ENCODE data around the gene TAC3.

Gene TAC3

DNA sequence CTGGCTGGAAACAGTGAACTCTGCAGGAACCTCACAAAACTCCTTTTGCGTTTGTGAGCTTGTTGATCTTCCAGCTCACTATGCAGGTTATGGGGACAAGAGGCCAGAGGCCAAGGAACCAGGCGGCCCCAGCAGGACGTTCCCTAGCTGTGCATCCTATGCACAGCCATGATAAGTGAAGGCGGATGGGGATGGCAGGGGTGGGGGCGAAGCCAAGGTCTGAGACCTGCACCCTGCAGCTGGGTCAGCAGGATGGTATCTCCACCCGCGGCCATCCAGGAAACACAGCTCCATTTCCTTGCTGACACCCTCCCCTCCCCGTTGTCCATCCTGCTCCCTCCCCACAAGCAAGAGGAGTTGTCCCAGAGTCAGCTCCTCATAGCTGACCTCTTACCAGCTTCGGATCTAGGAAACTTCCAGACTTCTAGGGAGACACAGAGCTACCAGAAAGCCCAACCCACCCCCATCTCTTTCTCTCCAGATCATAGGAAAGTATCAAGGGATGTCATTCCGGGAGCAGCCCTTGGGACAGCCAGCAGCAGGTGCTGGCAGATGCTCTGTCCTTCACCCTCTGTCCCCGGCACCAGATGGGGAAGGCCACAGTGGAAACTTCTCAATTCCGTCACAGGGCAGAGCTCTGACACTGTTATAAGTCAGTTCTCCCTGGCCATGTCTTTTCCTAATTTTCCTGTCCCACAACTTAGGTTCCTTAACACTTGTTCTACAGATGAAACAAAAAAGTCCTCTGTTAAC lies 19.4 kb downstream of the TAC3 start:
- Histone ChIP-seq H3K36me3 (ENCODE audit: control insufficient read depth, insufficient read depth, low read length) (no peaks in the 10 kb centered on the region), H3K27me3 (ENCODE audit: control insufficient read depth, insufficient read depth, low read length) (no peaks in the 10 kb centered on the region), H3K27ac (ENCODE audit: low read depth, low read length) (no peak overlapping the region), H3K4me3 (ENCODE audit: low read length) (no peak overlapping the region), H3K4me1 (ENCODE audit: control insufficient read depth, insufficient read depth, low read length) (no peaks in the 10 kb centered on the region), H3K9ac (ENCODE audit: low read length) (no peak overlapping the region)

DNA sequence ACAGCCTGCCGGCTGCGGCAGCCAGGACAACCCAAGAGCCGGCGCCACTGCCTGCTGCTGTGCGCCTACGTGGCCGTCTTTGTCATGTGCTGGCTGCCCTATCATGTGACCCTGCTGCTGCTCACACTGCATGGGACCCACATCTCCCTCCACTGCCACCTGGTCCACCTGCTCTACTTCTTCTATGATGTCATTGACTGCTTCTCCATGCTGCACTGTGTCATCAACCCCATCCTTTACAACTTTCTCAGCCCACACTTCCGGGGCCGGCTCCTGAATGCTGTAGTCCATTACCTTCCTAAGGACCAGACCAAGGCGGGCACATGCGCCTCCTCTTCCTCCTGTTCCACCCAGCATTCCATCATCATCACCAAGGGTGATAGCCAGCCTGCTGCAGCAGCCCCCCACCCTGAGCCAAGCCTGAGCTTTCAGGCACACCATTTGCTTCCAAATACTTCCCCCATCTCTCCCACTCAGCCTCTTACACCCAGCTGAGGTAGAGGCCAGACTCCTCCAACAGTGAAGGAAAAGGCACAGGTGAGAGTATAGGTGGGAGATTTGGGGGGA lies 20.3 kb downstream of the TAC3 start:
- Histone ChIP-seq H3K4me3 (ENCODE audit: low read length) (no peak overlapping the region), H3K4me1 (ENCODE audit: control insufficient read depth, insufficient read depth, low read length) (no peaks in the 10 kb centered on the region), H3K9ac (ENCODE audit: low read length) (no peak overlapping the region), H3K27me3 (ENCODE audit: control insufficient read depth, insufficient read depth, low read length) (no peaks in the 10 kb centered on the region), H3K36me3 (ENCODE audit: control insufficient read depth, insufficient read depth, low read length) (no peaks in the 10 kb centered on the region), H3K27ac (ENCODE audit: low read depth, low read length) (no peak overlapping the region)

GRCh38 chr12:56995201-56995929 lies 21.0 kb downstream of the TAC3 start:
- H3K4me3 ChIP-seq (ENCODE audit: low read length): no peak overlapping the region
- H3K4me1 ChIP-seq (ENCODE audit: control insufficient read depth, insufficient read depth, low read length): no peaks in the 10 kb centered on the region
- no peak overlapping the region for H3K9ac ChIP-seq (ENCODE audit: low read length)
- no peaks in the 10 kb centered on the region for H3K27me3 ChIP-seq (ENCODE audit: control insufficient read depth, insufficient read depth, low read length)
- no peak overlapping the region for H3K27ac ChIP-seq (ENCODE audit: low read depth, low read length)
- no peaks in the 10 kb centered on the region for H3K36me3 ChIP-seq (ENCODE audit: control insufficient read depth, insufficient read depth, low read length)

DNA sequence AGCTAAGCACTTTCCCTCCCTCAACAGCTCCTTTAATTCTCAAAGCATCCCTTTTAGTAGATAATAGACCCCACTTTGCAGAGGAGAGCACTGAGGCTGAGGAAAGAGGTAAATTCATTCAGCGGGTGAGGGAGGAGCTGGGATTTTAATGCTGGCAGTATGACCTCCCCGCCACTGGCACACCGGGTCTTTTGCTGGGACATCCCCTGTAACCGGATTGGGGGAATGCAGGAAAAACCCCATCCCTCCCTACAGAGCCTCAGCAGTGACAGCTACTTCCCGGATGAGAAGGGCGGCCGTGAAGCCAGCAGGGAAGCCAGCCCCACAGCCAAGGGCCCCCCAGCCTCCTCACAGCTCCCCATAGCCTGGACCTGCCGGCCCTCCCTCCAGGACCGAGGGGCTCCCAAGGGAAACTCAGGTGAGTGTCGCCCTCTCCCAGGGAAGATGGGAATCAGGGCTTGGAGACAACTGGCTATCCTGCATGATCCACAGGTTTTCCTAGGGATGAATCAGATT lies 22.0 kb downstream of the TAC3 start:
- no peaks in the 10 kb centered on the region for H3K4me1 ChIP-seq (ENCODE audit: control insufficient read depth, insufficient read depth, low read length)

DNA sequence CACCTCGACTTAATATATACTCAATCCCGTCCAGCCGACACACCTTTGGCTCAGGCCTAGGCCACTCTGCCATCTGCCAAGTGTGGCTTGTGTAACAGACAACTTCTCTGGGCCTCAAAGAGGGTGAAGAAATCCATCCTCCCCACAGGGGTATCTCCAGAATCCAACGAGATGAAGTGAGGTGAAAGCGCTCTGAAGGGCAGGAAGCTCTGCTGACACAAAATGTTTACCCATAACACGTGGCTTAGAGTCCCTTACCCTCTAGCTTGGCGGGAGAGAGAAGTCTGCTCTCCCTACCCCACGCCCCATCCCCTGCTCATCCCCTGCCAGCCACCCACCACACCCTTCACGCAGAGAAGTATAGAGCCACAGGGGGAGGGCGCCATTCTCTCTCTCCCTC lies 23.0 kb downstream of the TAC3 start:
- no peaks in the 10 kb centered on the region for H3K36me3 ChIP-seq (ENCODE audit: control insufficient read depth, insufficient read depth, low read length)
- H3K27ac ChIP-seq (ENCODE audit: low read depth, low read length): no peak overlapping the region
- H3K4me3 ChIP-seq (ENCODE audit: low read length): no peak overlapping the region
- H3K9ac ChIP-seq (ENCODE audit: low read length): no peak overlapping the region
- no peaks in the 10 kb centered on the region for H3K27me3 ChIP-seq (ENCODE audit: control insufficient read depth, insufficient read depth, low read length)
- no peaks in the 10 kb centered on the region for H3K4me1 ChIP-seq (ENCODE audit: control insufficient read depth, insufficient read depth, low read length)

More for the DNA sequence above, 22.0 kb downstream of the TAC3 start:
- Histone ChIP-seq H3K4me3 (ENCODE audit: low read length) (no peak overlapping the region), H3K9ac (ENCODE audit: low read length) (no peak overlapping the region), H3K27ac (ENCODE audit: low read depth, low read length) (no peak overlapping the region), H3K27me3 (ENCODE audit: control insufficient read depth, insufficient read depth, low read length) (no peaks in the 10 kb centered on the region), H3K36me3 (ENCODE audit: control insufficient read depth, insufficient read depth, low read length) (no peaks in the 10 kb centered on the region)

- Histone ChIP-seq H3K27ac (ENCODE audit: low read depth, low read length) (no peak overlapping the region), H3K4me3 (ENCODE audit: low read length) (no peak overlapping the region), H3K36me3 (ENCODE audit: control insufficient read depth, insufficient read depth, low read length) (no peaks in the 10 kb centered on the region), H3K27me3 (ENCODE audit: control insufficient read depth, insufficient read depth, low read length) (no peaks in the 10 kb centered on the region), H3K9ac (ENCODE audit: low read length) (no peak overlapping the region), H3K4me1 (ENCODE audit: control insufficient read depth, insufficient read depth, low read length) (no peaks in the 10 kb centered on the region)
Measured at GRCh38 chr12:56991319-56992246, 24.7 kb downstream of the TAC3 start.

DNA sequence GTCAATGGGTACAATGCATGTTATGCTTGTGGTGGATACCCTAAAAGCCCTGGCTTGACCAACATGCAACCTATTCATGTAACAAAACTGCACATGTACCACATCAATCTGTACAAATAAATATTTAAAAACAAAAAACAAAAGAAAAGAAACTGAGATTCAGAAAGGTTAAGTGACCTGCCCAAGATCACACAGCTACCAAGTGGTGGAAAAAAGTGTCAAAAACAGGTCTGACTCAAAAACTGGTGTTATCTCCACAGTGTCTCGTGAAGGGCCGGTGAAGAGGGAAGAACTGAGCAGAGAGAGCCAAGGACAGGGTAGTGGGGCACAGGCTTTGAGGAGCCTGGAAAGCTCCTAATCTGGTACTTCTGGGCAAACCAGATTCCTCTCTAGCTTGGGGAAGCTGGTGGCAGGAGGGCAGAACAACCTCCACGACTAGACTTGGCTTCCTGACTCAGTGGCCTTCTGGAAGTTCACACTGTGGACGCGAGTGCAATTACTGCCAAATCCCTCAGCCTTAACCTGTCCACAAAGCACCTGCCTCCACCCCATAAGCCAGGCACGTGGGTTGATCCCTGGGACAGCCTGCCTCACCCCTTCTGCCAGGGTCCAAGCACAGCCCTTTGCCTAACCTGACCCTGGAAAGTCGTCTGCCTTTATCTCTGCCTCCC lies 25.5 kb downstream of the TAC3 start:
- Histone ChIP-seq H3K4me3 (ENCODE audit: low read length) (no peak overlapping the region), H3K9ac (ENCODE audit: low read length) (no peak overlapping the region), H3K4me1 (ENCODE audit: control insufficient read depth, insufficient read depth, low read length) (no peaks in the 10 kb centered on the region), H3K27me3 (ENCODE audit: control insufficient read depth, insufficient read depth, low read length) (no peaks in the 10 kb centered on the region), H3K27ac (ENCODE audit: low read depth, low read length) (no peak overlapping the region), H3K36me3 (ENCODE audit: control insufficient read depth, insufficient read depth, low read length) (no peaks in the 10 kb centered on the region)

DNA sequence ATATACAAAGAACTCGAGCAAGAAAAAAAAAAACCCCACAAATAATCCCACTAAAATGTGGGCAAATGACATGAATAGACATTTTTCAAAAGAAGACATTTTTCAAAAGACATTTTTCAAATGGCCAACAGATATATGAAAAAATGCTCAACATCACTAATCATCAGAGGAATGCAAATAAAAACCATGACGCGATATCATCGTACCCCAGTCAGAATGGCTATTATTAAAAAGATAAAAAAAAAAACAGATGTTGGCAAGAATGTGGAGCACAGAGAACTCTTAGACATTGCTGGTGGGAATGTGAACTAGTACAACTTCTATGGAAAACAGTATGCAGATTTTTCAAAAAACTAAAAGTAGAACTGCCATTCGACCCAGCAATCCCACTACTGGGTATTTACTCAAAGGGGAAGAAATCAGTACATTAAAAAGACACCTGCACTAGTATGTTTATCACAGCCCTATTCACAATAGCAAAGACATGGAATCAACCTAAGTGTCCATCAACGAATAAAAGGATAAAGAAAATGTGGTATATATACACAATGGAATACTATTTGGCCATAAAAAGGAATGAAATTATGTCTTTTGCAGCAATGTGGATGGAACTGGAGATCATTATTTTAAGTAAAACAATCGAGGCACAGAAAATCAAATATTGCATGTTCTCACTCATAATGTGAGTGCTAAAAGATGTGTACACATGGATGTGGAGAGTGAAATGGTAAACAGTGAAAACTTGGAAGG lies 26.3 kb downstream of the TAC3 start:
- H3K27ac ChIP-seq (ENCODE audit: low read depth, low read length): no peak overlapping the region
- no peak overlapping the region for H3K4me3 ChIP-seq (ENCODE audit: low read length)
- no peaks in the 10 kb centered on the region for H3K36me3 ChIP-seq (ENCODE audit: control insufficient read depth, insufficient read depth, low read length)
- no peaks in the 10 kb centered on the region for H3K4me1 ChIP-seq (ENCODE audit: control insufficient read depth, insufficient read depth, low read length)
- no peaks in the 10 kb centered on the region for H3K27me3 ChIP-seq (ENCODE audit: control insufficient read depth, insufficient read depth, low read length)
- no peak overlapping the region for H3K9ac ChIP-seq (ENCODE audit: low read length)

DNA sequence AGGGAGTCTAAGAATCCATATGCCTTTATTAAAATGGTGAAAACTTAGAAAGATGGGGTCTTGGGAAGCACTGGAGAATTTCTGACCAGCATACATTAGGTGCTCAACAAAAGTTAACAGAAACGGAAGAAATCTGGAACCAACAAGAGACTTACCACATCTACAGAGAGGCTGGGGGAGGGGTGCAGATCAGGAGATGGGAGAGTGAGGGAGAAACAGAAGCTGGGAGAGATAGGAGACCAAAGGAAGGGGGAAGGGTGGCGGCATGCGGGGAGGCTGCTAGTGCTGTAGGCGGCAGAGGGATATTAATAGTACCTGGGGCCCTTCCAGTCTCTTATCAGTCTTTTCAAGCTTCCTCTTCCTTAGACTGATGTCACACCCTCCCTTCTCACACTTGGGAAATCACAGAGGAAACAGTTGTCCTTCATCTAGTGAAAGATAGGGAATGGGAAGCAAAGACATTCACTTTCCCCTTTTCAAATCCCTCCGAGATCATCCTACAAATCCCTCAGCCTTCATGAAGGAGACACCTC lies 28.1 kb downstream of the TAC3 start:
- no peak overlapping the region for H3K4me3 ChIP-seq (ENCODE audit: low read length)
- H3K4me1 ChIP-seq (ENCODE audit: control insufficient read depth, insufficient read depth, low read length): no peaks in the 10 kb centered on the region
- no peak overlapping the region for H3K27ac ChIP-seq (ENCODE audit: low read depth, low read length)

DNA sequence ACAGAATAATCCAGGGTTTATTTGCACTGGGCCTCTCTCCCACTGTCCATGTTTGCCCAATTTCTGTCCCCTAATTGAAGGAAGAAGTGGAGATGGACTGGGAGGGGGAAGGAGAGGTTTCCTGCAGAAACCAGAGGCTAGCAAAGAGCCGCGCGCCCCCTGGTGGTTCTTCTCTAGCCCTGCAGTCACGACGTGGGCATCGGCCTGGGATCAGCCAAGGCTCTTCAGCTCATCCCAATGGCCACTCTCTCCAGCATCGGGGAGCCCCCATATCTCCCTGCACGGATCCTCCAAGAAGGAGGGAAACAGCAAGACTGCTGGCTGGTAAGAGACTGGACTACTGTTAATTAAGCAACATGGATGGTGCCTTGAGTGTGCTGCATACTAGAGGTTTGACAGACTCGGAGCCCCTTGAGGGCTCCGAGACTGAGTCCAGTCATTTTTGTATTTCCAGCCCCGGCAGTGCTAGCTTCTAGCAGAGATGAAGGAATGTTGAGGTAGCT lies 28.7 kb downstream of the TAC3 start:
- no peaks in the 10 kb centered on the region for H3K27me3 ChIP-seq (ENCODE audit: control insufficient read depth, insufficient read depth, low read length)
- no peak overlapping the region for H3K27ac ChIP-seq (ENCODE audit: low read depth, low read length)
- no peak overlapping the region for H3K4me3 ChIP-seq (ENCODE audit: low read length)
- no peak overlapping the region for H3K9ac ChIP-seq (ENCODE audit: low read length)
- H3K36me3 ChIP-seq (ENCODE audit: control insufficient read depth, insufficient read depth, low read length): no peaks in the 10 kb centered on the region
- H3K4me1 ChIP-seq (ENCODE audit: control insufficient read depth, insufficient read depth, low read length): no peaks in the 10 kb centered on the region

More for the DNA sequence above, 28.1 kb downstream of the TAC3 start:
- no peaks in the 10 kb centered on the region for H3K27me3 ChIP-seq (ENCODE audit: control insufficient read depth, insufficient read depth, low read length)
- no peaks in the 10 kb centered on the region for H3K36me3 ChIP-seq (ENCODE audit: control insufficient read depth, insufficient read depth, low read length)
- H3K9ac ChIP-seq (ENCODE audit: low read length): no peak overlapping the region

DNA sequence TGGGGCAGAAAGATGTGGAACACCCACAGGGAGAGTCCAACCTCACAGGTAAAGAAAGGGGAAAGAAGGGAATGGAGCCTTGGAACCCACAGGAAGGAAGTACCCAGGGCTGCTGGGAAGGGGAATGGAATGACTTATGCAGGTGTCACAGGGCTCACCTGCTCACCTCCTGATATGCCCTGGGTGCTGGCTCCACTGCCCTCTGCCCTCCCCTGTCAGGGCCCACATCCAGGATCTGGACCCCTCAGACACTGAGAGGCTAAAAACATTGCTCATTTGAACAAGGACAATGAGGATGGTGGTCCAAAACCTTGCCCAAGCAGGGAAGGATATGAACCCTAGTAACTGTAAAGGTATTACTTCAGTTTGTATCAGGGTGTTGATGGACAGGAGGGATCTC lies 29.3 kb downstream of the TAC3 start:
- Histone ChIP-seq H3K36me3 (ENCODE audit: control insufficient read depth, insufficient read depth, low read length) (no peaks in the 10 kb centered on the region), H3K4me1 (ENCODE audit: control insufficient read depth, insufficient read depth, low read length) (no peaks in the 10 kb centered on the region), H3K9ac (ENCODE audit: low read length) (no peak overlapping the region), H3K27ac (ENCODE audit: low read depth, low read length) (no peak overlapping the region), H3K4me3 (ENCODE audit: low read length) (no peak overlapping the region), H3K27me3 (ENCODE audit: control insufficient read depth, insufficient read depth, low read length) (no peaks in the 10 kb centered on the region)

Measured in rectal smooth muscle tissue (tissue), 1 donor.